Measurements from ENCODE around the gene RAB36.

The RAB36 gene

GRCh38 chr22:23140385-23140784 is 4.9 kb upstream of the RAB36 start:
- DNase-seq, result no peak

DNA sequence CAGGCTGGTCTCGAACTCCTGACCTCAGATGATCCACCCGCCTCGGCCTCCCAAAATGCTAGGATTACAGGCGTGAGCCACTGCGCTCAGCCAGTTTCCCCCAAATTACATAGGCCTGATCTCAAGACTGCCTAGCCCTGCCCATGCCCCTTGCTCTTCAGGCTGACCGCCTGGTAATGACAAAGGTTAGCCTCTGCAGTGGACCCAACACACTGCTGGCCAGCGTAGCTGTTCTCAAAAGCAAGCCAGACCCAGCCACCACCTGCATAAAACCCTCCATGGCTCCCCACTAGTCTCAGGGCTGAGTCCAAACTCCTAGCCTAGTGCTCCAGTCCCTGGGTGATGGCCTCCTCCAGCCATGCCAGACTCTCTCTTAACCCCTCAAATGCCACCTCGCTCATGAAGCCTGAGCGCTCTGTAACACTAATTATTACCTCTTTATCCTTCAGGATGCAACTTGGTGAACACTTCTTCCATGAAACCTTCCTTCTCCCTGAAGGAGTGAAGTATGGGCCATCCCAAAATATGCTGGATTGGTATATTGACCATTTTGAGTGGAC is 2.7 kb upstream of the RAB36 start:
- no peak for DNase-seq

- no peak for DNase-seq
Measured at GRCh38 chr22:23143119-23143518, 2.2 kb upstream of the RAB36 start.

GRCh38 chr22:23144432-23144831 is 845 bp upstream of the RAB36 start:
- DNase-seq, result no peak

GRCh38 chr22:23145878-23146470 is 697 bp downstream of the RAB36 start:
- DNase-seq, result no peak

GRCh38 chr22:23146478-23147205 is 1.4 kb downstream of the RAB36 start:
- DNase-seq, result no peak

DNA sequence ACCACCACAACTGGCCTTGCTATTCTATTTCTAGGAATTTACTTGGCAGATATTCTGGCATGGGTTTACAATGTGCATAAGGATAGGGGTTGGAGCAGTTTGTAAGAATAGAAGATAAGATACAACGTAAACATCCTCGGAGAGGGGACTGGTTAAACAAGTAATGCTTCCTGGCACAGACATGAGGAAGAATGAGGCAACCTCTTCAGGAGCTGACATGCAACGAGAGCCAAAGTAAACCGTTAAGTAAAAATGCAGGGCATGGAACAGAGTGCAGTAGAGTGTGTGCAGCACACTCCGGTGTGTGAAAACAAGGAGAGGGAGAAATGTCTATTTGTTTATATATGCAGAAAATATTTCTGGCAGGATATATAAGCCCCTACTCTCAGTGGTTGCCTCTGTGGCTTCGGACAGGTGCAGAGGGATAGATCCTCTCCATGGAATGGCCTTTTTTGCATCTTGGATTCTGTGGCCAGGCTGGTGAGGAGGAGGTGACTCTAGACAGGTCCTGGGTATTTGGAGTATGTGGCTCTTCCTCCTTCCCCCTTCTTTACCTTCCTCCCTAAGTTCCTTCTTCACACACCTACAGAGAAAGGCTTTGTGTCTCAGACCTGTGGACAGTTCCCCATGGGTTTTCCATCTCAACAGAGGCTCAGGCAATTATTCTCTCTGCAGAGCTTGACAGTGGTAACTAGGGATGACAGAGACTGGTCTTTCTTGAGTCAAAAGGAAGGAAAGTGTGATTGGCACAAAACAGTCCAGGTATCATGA is 2.5 kb downstream of the RAB36 start:
- no peak for DNase-seq

GRCh38 chr22:23149743-23150238 is 4.5 kb downstream of the RAB36 start:
- DNase-seq, result no peak

- no peak for DNase-seq
Measured at GRCh38 chr22:23150762-23151161, 5.5 kb downstream of the RAB36 start.

DNA sequence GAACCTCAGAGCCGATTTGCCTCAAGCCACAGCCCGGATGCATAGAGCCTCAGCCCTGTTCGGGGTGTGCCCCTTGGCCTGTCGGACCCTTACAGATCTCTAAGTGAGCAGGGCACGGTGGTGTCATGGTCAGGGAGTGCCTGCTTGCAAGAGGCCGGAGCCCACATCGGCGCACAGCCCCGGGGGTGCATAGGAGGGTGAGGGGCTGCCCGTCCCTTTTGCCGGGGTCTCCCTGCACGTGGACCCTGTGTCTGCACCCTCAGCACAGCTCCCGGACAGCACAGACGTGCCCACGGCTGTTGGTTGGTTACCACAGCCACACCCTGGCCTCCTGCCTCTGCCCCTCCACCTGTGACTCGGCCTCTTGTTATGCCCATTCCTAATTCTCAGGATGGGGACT is 6.5 kb downstream of the RAB36 start:
- no peak for DNase-seq

- no peak for DNase-seq
Measured at GRCh38 chr22:23152238-23153114, 7.2 kb downstream of the RAB36 start.

- no peak for DNase-seq
Measured at GRCh38 chr22:23153994-23154393, 8.7 kb downstream of the RAB36 start.

- no peak for DNase-seq
Measured at GRCh38 chr22:23154461-23154860, 9.2 kb downstream of the RAB36 start.

GRCh38 chr22:23155143-23155542 is 9.9 kb downstream of the RAB36 start:
- DNase-seq, result no peak

- DNase-seq, result no peak
Measured at GRCh38 chr22:23155831-23156230, 10.6 kb downstream of the RAB36 start.

GRCh38 chr22:23156286-23156685 is 11.0 kb downstream of the RAB36 start:
- no peak for DNase-seq

GRCh38 chr22:23157560-23158515 is 12.6 kb downstream of the RAB36 start:
- DNase-seq, result no peak

GRCh38 chr22:23158516-23159290 is 13.4 kb downstream of the RAB36 start:
- no peak for DNase-seq

- no peak for DNase-seq
Measured at GRCh38 chr22:23159291-23159630, 14.0 kb downstream of the RAB36 start.

DNA sequence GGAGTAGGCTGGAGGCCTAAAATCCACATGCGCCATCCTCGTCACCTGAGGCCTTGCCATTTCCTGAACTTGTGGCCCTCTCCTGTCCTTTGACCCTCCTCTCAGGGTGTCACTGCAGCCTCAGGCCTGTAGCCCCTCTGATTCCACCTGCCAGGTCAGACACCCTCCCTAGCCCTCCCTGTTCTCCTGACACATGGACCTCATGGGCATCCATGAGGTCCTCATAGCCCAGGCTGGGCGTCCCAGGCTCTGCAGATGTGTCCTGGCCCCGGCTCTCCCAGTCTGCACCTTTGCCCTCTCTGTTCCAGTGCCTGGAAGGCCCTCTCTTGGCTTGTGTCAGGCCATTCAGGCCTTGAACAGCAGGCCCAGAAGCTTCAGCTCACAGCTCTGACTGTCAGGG is 15.8 kb downstream of the RAB36 start:
- no peak for DNase-seq

DNA sequence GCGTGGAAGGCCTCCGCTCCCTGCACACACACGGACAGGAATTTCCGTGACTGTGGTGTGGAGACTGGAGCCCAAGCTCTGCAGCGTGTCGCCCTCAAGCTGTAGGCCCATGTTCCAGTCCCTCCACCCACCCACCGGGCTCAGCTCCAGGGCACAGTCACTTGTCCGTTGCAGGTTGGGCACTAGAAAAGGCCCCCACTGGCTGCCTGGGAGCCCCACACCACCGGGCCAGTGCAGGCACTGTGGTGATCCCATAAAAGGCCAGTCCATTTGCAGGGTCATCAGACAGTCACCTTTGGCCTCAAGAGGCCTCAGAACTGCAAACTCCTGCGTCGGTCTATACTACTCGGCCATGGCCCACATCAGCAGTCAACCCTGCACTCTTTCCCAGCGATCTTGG is 16.3 kb downstream of the RAB36 start:
- DNase-seq, result no peak

Measured in fibroblast of upper back skin (primary cell).